Nephron (organoid): ENCODE data around the gene SMIM28.

Source experiments
- H3K27ac Mint-ChIP-seq, 3 experiments: 2 replicates each; pipeline ENCODE4 v1.8.0; 2020; ENCODE audit warnings: mixed read lengths in 3 of 3, mild to moderate bottlenecking in 2 of 3, moderate library complexity in 1 of 3
- H3K27me3 Mint-ChIP-seq: 2 replicates; pipeline ENCODE4 v1.8.0; 2021; ENCODE audit warnings: low read depth, mild to moderate bottlenecking, moderate library complexity, mixed read lengths
- H3K36me3 Mint-ChIP-seq: 2 replicates; pipeline ENCODE4 v1.8.0; 2020; ENCODE audit warnings: low read depth, mixed read lengths
- H3K4me1 Mint-ChIP-seq: 2 replicates; pipeline ENCODE4 v1.8.0; 2020; ENCODE audit warnings: mixed read lengths
- H3K4me3 Mint-ChIP-seq, 3 experiments: 2 replicates each; pipeline ENCODE4 v1.8.0; 2020; ENCODE audit warnings: mild to moderate bottlenecking in 3 of 3, mixed read lengths in 3 of 3, moderate library complexity in 2 of 3
- H3K9me3 Mint-ChIP-seq: 2 replicates; pipeline ENCODE4 v1.8.0; 2020; ENCODE audit warnings: mixed read lengths
- TF ChIP-seq, protein P1 (sequence below), 3 experiments: fragments of 200-600 bp; sonication (generic); IDR thresholded peaks; one replicate each; pipeline ENCODE4 v1.5.0; 2021; ENCODE audit warnings: antibody characterized with exemption in 3 of 3; ENCODE audit not compliant: unreplicated experiment in 3 of 3

The SMIM28 gene

GRCh38 chr6:138415125-138415524 is 37.4 kb downstream of the SMIM28 start:
- TF ChIP-seq, protein P1, sequence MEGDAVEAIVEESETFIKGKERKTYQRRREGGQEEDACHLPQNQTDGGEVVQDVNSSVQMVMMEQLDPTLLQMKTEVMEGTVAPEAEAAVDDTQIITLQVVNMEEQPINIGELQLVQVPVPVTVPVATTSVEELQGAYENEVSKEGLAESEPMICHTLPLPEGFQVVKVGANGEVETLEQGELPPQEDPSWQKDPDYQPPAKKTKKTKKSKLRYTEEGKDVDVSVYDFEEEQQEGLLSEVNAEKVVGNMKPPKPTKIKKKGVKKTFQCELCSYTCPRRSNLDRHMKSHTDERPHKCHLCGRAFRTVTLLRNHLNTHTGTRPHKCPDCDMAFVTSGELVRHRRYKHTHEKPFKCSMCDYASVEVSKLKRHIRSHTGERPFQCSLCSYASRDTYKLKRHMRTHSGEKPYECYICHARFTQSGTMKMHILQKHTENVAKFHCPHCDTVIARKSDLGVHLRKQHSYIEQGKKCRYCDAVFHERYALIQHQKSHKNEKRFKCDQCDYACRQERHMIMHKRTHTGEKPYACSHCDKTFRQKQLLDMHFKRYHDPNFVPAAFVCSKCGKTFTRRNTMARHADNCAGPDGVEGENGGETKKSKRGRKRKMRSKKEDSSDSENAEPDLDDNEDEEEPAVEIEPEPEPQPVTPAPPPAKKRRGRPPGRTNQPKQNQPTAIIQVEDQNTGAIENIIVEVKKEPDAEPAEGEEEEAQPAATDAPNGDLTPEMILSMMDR (IDR thresholded peaks at IDR 0.05; ENCODE audit: unreplicated experiment in 3 of 3), result no peak
- Mint-ChIP-seq H3K4me1 (no peaks in the 10 kb centered on the region), H3K27me3 (no peaks in the 10 kb centered on the region), H3K36me3 (peaks cover 78% of the 10 kb centered on the region), H3K9me3 (peaks cover 4% of the 10 kb centered on the region), H3K4me3 (no peak overlapping the region), H3K27ac (no peak overlapping the region)

DNA sequence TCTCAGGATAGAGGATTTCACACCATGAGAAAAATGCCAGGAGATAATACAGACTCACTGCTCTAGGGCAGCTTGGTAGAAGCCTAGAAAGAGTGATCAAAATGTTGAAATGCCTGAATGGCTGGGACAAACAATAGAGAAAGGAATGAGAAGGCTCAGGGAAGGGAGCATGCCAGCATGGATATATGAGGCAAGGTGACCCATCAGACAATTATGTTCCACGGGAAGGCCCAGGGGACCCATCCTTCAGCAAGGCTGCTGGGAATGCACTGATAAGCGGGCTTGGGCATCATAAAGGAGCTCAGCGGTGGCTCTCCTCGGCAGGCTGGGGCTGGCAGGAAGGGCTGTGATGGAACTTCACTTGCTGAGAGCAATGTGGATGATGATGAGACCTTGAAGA is 38.5 kb downstream of the SMIM28 start:
- Mint-ChIP-seq H3K4me3 (no peak overlapping the region), H3K27ac (no peak overlapping the region), H3K36me3 (peaks cover 77% of the 10 kb centered on the region), H3K27me3 (no peaks in the 10 kb centered on the region), H3K4me1 (no peaks in the 10 kb centered on the region), H3K9me3 (peaks cover 4% of the 10 kb centered on the region)
- TF ChIP-seq, protein P1 (IDR thresholded peaks at IDR 0.05; ENCODE audit: unreplicated experiment in 3 of 3), result no peak

DNA sequence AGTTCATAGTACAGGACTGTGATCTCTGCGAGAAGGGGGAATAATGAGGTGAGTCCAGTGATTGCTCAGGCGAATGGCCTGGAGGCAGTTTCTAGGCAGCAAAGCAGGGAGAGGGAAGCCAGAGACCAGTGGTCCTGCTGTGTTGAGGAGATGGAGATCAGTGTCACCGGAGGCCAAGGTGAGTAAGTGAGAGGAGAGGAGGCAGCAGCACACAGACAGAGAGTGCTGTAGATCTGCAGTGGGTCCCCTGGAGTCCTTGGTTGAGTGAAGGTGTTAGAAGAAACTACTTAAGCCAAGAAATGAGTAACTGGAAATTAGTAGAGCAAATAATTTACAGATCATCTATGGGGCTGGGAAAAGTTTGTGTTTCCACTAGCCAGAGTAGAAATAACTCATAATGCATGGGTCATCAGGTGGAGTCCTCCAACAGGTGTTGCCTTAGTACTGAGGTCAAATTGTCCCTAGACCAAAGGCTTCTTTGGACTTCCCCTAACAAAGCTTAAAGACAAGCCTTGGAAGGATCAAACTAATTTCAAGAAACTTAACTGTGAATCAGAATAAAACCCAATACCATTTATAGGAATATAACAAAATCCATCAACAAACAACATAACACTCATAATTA is 39.9 kb downstream of the SMIM28 start:
- Mint-ChIP-seq H3K9me3 (peaks cover 4% of the 10 kb centered on the region), H3K27ac (peak overlapping the region in 1 of 3 experiments; percentile 37), H3K27me3 (no peaks in the 10 kb centered on the region), H3K4me3 (no peak overlapping the region), H3K36me3 (peaks cover 77% of the 10 kb centered on the region), H3K4me1 (no peaks in the 10 kb centered on the region)
- TF ChIP-seq, protein P1 (IDR thresholded peaks at IDR 0.05; ENCODE audit: unreplicated experiment in 3 of 3), result no peak

GRCh38 chr6:138418118-138418742 is 40.5 kb downstream of the SMIM28 start:
- Mint-ChIP-seq H3K9me3 (peaks cover 4% of the 10 kb centered on the region), H3K27me3 (no peaks in the 10 kb centered on the region), H3K36me3 (peaks cover 72% of the 10 kb centered on the region), H3K4me3 (no peak overlapping the region), H3K27ac (no peak overlapping the region), H3K4me1 (no peaks in the 10 kb centered on the region)
- TF ChIP-seq, protein P1 (IDR thresholded peaks at IDR 0.05; ENCODE audit: unreplicated experiment in 3 of 3), result no peak

DNA sequence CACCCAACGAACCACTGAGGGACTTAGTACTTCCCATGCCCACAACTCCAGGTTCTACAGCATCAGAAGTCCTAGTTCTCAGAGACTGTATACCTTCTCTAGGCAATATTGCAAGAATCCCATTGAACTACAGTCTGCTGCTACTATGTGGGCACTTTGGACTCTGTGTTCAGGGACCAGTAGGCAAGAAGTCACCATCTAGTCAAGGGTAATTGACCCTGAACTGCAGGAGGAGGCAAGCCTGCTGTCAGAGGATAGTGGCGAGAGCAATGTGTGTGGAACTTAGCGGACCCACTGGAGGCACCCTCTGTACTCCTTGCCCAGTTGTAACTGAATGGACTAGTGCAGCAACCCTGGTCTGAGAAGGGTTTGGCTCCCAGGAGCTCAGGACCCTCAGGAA is 42.1 kb downstream of the SMIM28 start:
- peaks cover 4% of the 10 kb centered on the region for H3K9me3 Mint-ChIP-seq
- no peak overlapping the region for H3K27ac Mint-ChIP-seq
- no peaks in the 10 kb centered on the region for H3K4me1 Mint-ChIP-seq
- H3K27me3 Mint-ChIP-seq, result no peaks in the 10 kb centered on the region
- H3K36me3 Mint-ChIP-seq, result peaks cover 70% of the 10 kb centered on the region
- TF ChIP-seq, protein P1 (IDR thresholded peaks at IDR 0.05; ENCODE audit: unreplicated experiment in 3 of 3), result no peak
- H3K4me3 Mint-ChIP-seq, result no peak overlapping the region

- Mint-ChIP-seq H3K9me3 (peaks cover 4% of the 10 kb centered on the region), H3K4me1 (no peaks in the 10 kb centered on the region), H3K36me3 (peaks cover 68% of the 10 kb centered on the region), H3K4me3 (no peak overlapping the region), H3K27ac (no peak overlapping the region), H3K27me3 (no peaks in the 10 kb centered on the region)
- TF ChIP-seq, protein P1 (IDR thresholded peaks at IDR 0.05; ENCODE audit: unreplicated experiment in 3 of 3), result no peak
Measured at GRCh38 chr6:138420356-138420755, 42.7 kb downstream of the SMIM28 start.
